Measurements from ENCODE around the gene PTH1R.

PTH1R gene

DNA sequence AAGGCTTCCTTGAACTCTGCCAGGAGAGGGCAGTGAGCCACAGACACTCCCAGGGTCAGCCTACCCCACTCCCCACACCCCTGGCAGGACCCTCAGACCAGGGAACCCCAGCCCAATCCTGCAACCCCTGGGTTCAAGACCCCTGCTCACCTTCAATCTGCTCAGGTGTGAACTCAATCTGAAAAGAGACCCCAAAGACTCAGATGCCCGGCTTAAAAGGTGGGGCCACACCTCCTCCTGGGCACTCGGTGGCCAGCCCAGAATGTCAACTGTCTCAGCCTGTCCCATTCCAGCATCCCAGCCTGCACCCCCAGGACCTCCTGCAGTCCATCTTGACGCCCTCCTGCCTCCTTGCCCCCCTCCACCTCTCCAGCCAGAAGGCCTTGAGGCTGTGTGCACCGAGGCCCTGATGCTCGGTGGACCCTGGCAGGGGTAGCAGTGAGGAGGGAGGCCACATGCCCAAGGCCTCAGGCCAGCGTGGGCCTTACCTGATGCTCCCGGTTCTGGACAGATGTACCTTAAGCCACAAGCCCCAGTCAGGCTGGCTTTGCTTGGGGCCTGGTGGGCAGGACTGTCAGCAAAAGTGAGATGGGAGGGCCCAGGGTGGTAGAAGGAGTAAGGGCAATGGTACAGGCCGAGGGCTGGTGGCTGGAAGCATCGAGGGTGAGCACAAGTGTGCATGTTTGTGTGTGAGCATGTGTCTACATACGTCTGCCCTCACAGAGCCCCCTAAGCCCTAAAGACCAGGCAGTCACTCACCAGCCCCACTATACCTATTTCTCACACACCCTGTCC lies 16.5 kb upstream of the PTH1R start:
- peak in 6 of 42 donors; percentile 2 to 25 (median 7) for DNase-seq
- intact Hi-C loops (cut with DNase I) = loop anchor here (10.0 kb wide), 1 partner anchor 156 kb away; the partner anchor contains the start of gene TMIE

GRCh38 chr3:46861605-46862368 lies 15.7 kb upstream of the PTH1R start:
- peak in 3 of 42 donors; percentile 0 to 5 (median 1) for DNase-seq
- intact Hi-C loops (cut with DNase I) = loop anchor here (10.0 kb wide), 1 partner anchor 157 kb away; the partner anchor contains the start of gene TMIE

GRCh38 chr3:46862369-46863025 lies 15.0 kb upstream of the PTH1R start:
- intact Hi-C loops (cut with DNase I) = loop anchor here (10.0 kb wide), 1 partner anchor 158 kb away; the partner anchor contains the start of gene TMIE
- peak in 1 of 42 donors; percentile 2 for DNase-seq

GRCh38 chr3:46863261-46863782 lies 14.2 kb upstream of the PTH1R start, which contains the start of gene MYL3:
Gene MYL3, minus strand, starts transcription at chr3:46863444. Its CDS starts 54 bp downstream, at chr3:46863390.
- DNase-seq = no peak
- intact Hi-C loops (cut with DNase I) = loop anchor here (10.0 kb wide), 1 partner anchor 159 kb away; the partner anchor contains the start of gene TMIE

DNA sequence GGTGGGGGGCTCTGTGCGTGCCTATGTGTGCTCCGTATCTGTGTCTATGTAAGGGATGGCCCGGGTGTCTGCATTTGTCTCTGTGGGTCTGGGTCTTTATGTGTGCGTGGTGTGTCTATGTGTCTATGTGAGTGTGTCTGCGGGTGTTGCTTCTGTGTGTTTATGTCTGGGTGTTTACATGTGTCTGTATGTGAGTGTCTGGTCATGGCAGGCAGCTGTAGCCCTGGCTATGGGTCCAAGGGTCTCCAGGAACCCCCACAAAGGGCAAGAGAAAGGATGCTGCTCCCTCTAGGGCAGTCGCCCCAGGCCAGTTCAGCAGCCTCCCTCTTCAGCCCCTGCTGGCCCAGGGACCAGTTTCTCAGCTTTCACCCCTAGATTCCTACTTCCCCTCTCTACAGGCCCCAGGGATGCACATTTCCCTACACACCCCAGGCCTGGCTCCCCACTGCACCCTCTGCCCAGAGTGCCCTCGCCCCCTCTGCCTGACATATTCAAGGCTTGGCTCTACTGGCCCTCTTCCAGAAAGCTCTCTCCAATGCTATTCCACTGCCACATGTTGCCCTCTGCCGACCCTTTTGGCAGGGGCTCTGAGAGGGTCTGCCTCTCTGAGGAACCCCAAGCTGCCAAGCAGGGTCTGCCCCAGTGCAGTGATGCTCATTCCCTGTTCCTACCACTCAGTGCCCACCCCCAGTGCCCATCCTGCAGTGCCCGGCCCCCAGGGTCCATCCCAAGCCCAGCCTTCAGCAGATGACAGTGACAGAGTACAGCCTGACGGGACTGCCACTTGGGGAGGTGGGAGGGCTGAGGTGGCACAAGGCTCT lies 13.2 kb upstream of the PTH1R start:
- intact Hi-C loops (cut with DNase I) = loop anchor here (10.0 kb wide), 1 partner anchor 159 kb away; the partner anchor contains the start of gene TMIE
- no peak for DNase-seq

- no peak for DNase-seq
- intact Hi-C loops (cut with DNase I) = loop anchor here (10.0 kb wide), 1 partner anchor 160 kb away; the partner anchor contains the start of gene TMIE
Observed at GRCh38 chr3:46865031-46865507, 12.5 kb upstream of the PTH1R start.

DNA sequence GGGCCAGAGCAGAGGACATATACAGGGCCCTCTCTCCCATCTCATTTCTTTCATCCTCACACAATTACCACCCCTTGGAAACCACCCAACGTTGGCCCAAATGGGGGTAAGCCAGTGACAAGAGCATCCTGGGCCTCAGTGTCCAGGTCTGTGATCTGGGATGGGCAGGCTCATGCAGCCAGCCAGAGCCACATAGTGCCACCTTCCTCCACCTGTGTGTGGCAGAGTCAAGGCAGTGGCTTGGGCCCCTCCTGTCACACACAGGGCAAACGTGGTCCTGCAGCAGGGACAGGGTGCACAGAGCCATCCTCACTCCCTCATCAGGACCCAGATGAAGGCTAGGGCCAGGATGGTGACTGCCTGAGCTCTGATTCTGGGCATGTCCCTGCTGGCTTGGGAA lies 12.0 kb upstream of the PTH1R start:
- intact Hi-C loops (cut with DNase I) = loop anchor here (10.0 kb wide), 1 partner anchor 161 kb away; the partner anchor contains the start of gene TMIE

GRCh38 chr3:46866032-46866595 lies 11.4 kb upstream of the PTH1R start:
- DNase-seq = no peak
- intact Hi-C loops (cut with DNase I) = loop anchor here (2.0 to 10.0 kb wide), 2 partner anchors 43 to 161 kb away; partner anchors contain the start of gene TMIE

More for the DNA sequence above, 12.0 kb upstream of the PTH1R start:
- DNase-seq = no peak

DNA sequence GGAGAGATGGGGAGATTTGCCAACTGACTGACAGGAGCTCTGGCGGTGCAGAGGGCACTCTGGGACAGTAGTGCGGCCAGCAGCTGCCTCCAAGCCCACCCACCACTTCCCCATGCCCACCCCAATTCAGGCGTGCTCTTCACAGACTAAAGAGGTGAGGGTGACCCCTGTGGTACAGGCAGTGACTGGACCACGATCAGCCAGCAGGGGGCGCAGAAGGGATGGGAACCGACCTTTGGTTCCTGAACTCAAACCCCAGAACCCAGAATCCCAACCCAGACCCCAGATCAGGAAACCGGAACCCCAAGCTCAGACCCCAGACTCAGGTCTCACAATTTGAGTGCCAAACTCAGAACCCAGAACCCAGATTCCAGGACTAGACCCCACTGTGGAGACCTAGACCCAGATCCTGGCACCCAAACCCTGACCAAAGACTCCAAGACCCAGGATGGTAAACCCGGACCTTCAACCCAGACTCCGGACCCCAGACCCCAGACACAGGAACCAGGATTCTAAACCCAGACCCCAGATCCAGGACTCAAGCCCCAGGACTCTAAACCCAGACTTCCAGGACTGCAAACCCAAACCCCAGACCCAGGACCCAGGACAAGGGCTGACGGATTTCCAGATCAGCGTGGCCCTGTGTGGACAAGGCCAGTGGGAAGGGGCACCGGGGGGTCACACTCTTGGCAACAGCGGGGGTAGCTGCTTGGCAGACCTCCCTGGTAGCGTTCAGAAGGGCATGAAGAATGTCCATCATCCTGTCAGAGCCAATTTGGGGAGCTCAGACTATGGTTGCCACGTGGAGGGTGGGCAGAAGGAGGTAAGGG lies 10.6 kb upstream of the PTH1R start:
- intact Hi-C loops (cut with DNase I) = loop anchor here (2.0 to 10.0 kb wide), 2 partner anchors 42 to 162 kb away; partner anchors contain the start of gene TMIE
- DNase-seq = peak; percentile 61 to 95 (median 84)

GRCh38 chr3:46867550-46867898 lies 10.0 kb upstream of the PTH1R start:
- intact Hi-C loops (cut with DNase I) = loop anchor here (2.0 to 10.0 kb wide), 2 partner anchors 41 to 163 kb away; partner anchors contain the start of gene TMIE
- peak in 40 of 42 donors; percentile 18 to 85 (median 62) for DNase-seq

DNA sequence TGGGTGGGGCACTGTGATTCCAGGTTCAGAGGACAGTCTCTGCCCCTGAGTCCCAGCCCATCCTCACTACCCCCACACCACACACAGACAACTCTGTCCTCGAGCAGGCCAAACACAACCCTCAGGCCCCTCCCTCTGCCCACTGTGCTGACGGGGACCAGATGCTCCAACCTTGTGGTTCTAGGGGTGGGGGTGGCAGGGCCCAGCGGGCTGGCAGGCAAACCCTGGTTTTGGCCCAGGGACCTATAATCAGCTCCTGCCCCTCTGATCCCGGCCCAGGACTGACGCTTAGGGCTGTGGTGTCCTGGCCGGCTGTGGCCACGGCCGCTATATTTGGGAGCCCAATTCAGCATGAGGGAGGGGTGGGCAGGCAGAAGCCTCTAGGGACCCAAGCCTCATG lies 9.2 kb upstream of the PTH1R start:
- DNase-seq = no peak
- intact Hi-C loops (cut with DNase I) = loop anchor here (10.0 kb wide), 1 partner anchor 163 kb away; the partner anchor contains the start of gene TMIE

DNA sequence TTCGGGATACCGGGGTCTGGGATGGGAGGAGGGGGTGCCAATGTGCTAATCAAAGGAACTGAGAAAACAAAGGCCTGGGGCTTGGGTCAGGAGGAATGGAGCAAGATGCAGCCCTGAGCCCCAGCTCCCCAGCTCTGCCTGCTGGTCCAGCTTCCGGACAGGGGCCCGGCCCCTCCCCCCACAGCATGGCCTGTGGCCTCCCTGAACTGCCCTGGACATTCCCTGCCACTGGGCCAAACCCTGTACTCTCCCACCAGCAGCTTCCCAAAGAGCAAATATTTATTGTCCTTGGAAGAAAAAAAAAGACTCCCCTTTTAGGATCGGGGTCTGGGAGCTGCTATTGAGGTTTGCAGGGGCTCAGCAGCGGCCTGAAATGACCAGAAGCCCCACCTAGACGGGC lies 8.6 kb upstream of the PTH1R start:
- no peak for DNase-seq
- intact Hi-C loops (cut with DNase I) = loop anchor here (10.0 kb wide), 1 partner anchor 164 kb away; the partner anchor contains the start of gene TMIE

DNA sequence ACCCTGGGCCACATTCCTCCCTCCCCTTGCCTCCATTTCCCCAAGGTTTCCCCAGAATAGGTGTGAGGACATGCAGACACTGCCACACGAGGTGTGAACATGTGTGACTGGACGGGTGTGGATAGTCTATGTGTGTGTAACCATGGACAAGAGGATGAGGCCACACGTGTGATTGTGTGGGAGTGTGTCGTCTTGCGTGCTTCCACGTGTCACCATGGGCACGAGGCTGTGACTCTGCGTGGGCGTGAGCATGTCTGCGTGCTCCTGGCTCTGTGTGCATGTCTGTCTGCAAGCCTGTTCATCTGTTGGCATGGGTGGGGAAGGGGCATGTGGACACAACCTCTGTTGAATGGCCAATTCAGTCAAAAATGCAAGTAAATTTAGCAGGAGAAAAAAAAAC lies 8.1 kb upstream of the PTH1R start:
- intact Hi-C loops (cut with DNase I) = loop anchor here (10.0 kb wide), 1 partner anchor 165 kb away; the partner anchor contains the start of gene TMIE
- no peak for DNase-seq

GRCh38 chr3:46870651-46871050 lies 6.9 kb upstream of the PTH1R start:
- intact Hi-C loops (cut with DNase I) = no loop called here
- no peak for DNase-seq

DNA sequence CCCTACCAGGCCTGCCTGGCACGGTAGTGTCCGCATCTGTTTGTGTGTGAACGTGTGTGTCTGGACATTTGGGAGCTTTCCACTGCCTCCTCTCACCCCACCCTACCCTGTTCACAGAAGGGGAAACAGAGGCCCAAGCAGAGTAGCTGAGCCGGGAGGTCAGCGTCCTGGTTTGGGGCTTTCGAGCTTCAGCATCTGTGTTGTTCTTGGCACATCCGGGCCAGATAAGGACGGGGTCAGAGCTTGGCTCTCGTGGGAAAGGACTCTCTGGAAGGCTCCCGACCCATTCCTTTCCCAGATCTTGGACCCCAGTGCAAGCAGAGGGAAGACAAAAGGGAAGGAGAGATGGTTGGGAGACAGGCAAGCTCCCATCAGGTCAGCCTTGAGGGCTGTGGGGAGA lies 6.3 kb upstream of the PTH1R start:
- intact Hi-C loops (cut with DNase I) = no loop called here
- DNase-seq = no peak

DNA sequence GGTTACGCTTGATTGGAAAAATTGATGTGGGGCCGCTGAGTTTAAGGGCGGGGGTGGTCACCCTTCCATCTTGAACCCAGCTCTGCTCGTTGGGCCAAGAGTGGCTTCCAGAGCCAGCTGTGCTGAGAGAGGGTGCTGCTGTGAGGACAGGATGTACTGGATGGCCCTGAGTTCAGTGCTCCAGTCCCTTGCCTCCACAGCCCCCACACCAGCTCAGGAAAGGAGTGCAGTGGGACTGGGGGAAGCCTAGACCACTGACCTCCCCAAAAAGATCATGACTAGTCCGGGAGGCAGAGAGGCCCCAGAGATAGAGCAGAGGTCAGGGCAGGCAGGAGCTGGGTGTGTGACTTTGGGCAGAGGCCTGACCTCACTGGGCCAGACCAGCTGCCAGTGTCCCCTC lies 4.0 kb upstream of the PTH1R start:
- DNase-seq = no peak
- intact Hi-C loops (cut with DNase I) = no loop called here

All from head of caudate nucleus (tissue), 42 donors.